Measurements from ENCODE around the gene ITPRIPL1.

ITPRIPL1 gene

GRCh38 chr2:96320728-96321622, 4.1 kb upstream of the ITPRIPL1 start:
- no peak for DNase-seq (ENCODE audit: low read depth)
- H3K4me3 ChIP-seq (replicated peaks; ENCODE audit: low read depth, low read length), result peak overlapping the region; percentile 61
- no peak for TF ChIP-seq CTCF (IDR thresholded peaks at IDR 0.05; ENCODE audit: low read length, missing control alignments)

- no peak for TF ChIP-seq CTCF (IDR thresholded peaks at IDR 0.05; ENCODE audit: low read length, missing control alignments)
- H3K4me3 ChIP-seq (replicated peaks; ENCODE audit: low read depth, low read length), result no peak overlapping the region
- no peak for DNase-seq (ENCODE audit: low read depth)
Observed at GRCh38 chr2:96323849-96324248, 1.3 kb upstream of the ITPRIPL1 start.

GRCh38 chr2:96324721-96325040, 436 bp upstream of the ITPRIPL1 start:
- TF ChIP-seq CTCF (IDR thresholded peaks at IDR 0.05; ENCODE audit: low read length, missing control alignments), result no peak
- no peak overlapping the region for H3K4me3 ChIP-seq (replicated peaks; ENCODE audit: low read depth, low read length)
- no peak for DNase-seq (ENCODE audit: low read depth)

- DNase-seq (ENCODE audit: low read depth), result no peak
- TF ChIP-seq CTCF (IDR thresholded peaks at IDR 0.05; ENCODE audit: low read length, missing control alignments), result no peak
- peak overlapping the region; percentile 48 for H3K4me3 ChIP-seq (replicated peaks; ENCODE audit: low read depth, low read length)
Observed at GRCh38 chr2:96325884-96326255, 753 bp downstream of the ITPRIPL1 start.

- H3K4me3 ChIP-seq (replicated peaks; ENCODE audit: low read depth, low read length), result no peak overlapping the region
- DNase-seq (ENCODE audit: low read depth), result no peak
- TF ChIP-seq CTCF (IDR thresholded peaks at IDR 0.05; ENCODE audit: low read length, missing control alignments), result no peak
Observed at GRCh38 chr2:96326564-96326963, 1.4 kb downstream of the ITPRIPL1 start.

GRCh38 chr2:96326990-96327820, 2.1 kb downstream of the ITPRIPL1 start:
- DNase-seq (ENCODE audit: low read depth), result no peak
- H3K4me3 ChIP-seq (replicated peaks; ENCODE audit: low read depth, low read length), result no peak overlapping the region
- no peak for TF ChIP-seq CTCF (IDR thresholded peaks at IDR 0.05; ENCODE audit: low read length, missing control alignments)
